GM19238 (cell line): ENCODE data around the gene TUSC2.
"Not testable (repeated sequence)": the region's sequence is repeated elsewhere in the genome, so short reads cannot be mapped to it uniquely, and the experiment has no call there.

Experiments used
- DNase-seq: peaks from one replicate; pipeline ENCODE4 v3.0.0; 2011; ENCODE audit warnings: low spot score; ENCODE audit not compliant: insufficient read length

The TUSC2 gene

DNA sequence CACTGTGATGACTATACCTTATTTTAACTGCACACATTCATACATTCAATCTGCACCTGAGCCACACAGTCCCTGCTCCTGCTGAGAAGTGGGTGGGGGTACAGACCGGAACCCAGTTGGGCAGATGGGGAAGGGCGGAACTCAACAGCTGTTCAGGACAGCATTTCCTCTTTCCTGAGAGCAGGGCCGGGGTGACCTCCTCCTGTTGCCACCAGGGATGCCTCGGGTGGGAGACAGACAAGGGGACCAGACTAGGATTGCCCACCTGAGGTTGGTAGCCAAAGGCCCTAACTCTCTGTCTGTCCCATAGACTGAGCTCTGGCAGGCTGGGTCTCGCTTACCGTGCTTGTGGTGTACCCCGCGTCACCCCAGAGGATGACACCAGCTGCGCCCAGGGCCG lies 9.4 kb downstream of the TUSC2 start:
- no peak for DNase-seq

DNA sequence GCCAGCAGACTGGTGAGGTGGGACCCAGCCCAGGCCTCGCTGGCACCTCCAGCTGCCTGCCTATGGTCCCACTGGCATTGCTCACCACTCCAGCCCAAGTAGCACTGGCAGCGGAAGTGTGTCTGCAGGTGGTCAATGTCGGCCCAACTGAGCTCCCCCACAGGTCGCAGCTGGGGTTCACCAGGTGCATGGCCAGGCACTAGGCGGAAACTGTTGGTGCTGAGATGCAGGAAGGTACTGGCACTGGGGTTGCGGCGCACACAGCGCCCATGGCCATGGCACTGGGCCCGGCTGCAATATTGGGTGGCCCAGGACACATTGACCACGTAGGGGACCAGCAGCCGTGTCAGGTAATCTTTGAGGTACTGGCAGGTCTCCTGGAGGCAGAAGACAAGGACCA lies 9.9 kb downstream of the TUSC2 start:
- no peak for DNase-seq

GRCh38 chr3:50317300-50317699 lies 10.7 kb downstream of the TUSC2 start:
- no peak for DNase-seq

DNA sequence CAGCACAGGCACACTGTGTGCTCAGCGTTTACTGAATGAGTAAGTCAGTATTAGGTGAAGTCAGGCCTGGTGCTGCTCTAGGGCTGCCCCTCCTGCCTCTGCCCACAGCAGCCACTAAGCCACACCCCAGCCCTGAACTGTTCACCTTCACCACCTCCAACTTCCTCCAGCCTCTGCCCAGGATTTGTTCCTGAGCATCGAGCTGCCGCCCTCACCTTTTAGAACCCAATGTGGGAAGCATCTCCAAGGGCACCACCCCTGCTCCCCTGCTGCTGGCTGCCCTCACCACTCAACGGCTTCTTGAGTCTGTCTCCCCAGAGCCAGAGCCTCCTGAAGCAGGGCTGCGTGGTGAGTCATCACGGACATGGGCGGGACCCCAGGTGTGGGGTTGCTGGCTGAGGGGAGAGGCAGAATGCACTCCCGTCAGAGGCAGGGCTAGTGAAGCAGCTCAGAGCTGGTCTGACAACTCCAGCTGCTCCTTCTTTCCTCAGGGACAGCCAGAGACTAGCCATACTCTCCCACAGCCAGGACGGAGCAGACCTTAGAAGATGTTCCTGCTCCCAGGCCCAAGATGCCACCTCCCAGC lies 11.3 kb downstream of the TUSC2 start:
- no peak for DNase-seq

DNA sequence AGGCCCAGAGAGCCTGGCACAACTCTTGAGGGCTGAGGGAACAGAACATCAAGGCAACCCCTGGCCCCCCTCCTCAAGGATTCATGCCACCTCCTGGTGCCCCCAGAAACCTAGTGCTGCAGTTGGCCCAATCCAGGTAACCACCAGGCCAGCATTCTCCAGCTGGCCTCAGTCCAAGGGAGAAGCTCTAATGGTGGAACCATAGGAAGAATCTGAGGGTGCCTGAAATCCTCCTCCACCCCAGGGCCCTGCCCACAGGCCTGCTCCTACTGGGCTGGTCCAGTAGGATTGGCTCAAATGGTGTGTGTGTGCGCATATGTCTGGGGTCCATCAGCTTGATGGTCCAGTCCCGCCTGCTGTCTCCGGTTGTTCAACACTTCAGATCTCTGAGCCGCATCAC lies 13.2 kb downstream of the TUSC2 start:
- no peak for DNase-seq

DNA sequence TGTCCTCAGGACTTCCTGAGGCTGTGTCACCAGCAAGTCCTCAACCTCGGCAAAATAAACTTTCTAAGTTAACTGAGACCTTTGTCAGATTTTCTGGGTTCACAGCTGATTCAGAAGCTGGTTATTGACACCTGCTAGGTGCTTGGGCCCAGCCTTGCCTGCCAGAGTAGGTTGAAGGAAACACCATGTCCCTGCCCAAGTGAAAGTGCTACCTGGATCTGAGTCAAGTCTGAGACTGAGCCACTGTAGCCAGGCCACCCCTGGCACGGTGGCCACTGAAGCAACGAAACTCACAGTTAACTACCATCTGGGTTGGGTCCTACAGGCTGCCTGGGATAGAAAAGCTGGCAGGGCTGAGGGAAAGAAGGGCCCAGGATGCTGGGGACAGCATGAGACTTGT lies 13.7 kb downstream of the TUSC2 start:
- no peak for DNase-seq

GRCh38 chr3:50312041-50312440 lies 16.0 kb downstream of the TUSC2 start:
- not testable (repeated sequence) for DNase-seq

- DNase-seq, result no peak
Measured at GRCh38 chr3:50304601-50305000, 23.4 kb downstream of the TUSC2 start.

- DNase-seq, result no peak
Measured at GRCh38 chr3:50303013-50303815, 24.8 kb downstream of the TUSC2 start, which contains the start of gene HYAL1. HYAL1 (minus strand) TSS chr3:50303574; CDS start chr3:50302956, 618 bp downstream.

DNA sequence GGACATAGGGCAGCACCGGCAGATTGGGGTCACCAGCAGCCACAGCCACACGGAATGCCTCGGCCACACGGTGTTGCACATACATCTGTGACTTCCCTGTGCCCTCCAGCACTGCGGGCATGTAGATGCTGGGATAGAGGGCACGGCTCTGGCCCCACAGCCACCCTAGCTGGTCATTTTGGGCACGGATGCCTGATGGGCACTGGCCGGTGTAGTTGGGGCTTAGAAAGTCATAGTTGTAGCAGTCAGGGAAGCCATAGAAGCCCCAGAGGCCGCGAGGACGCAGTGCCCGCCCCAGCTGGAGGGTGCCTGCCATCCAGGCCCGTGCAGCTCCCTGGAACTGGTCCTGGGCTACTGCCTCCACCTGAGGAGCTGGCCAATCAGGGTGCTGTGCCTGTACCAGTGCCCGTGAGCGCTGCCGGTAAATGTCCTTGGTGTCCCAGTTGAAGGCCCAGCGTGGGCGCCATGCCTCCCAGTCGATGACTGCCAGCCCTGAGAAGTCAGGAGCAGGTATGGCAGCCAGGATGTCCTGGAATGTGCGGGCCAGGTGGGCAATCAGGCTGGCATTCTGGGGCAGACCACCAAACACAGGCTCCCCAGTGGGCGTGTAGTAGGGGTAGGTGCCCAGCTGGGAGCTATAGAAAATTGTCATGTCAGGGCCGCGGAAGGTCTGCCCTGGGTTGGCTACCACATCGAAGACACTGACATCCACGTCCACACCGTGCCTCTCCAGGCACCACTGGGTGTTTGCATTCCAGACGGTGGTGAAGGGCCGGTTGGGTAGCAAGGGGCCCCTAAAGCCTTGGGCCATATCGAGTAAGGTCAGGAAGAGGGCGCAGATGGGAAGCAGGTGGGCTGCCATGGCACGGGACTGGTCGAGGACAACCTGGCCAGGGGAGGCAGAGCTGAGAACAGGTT lies 25.7 kb downstream of the TUSC2 start:
- DNase-seq, result no peak

GRCh38 chr3:50300681-50301254 lies 27.3 kb downstream of the TUSC2 start:
- DNase-seq, result no peak

DNA sequence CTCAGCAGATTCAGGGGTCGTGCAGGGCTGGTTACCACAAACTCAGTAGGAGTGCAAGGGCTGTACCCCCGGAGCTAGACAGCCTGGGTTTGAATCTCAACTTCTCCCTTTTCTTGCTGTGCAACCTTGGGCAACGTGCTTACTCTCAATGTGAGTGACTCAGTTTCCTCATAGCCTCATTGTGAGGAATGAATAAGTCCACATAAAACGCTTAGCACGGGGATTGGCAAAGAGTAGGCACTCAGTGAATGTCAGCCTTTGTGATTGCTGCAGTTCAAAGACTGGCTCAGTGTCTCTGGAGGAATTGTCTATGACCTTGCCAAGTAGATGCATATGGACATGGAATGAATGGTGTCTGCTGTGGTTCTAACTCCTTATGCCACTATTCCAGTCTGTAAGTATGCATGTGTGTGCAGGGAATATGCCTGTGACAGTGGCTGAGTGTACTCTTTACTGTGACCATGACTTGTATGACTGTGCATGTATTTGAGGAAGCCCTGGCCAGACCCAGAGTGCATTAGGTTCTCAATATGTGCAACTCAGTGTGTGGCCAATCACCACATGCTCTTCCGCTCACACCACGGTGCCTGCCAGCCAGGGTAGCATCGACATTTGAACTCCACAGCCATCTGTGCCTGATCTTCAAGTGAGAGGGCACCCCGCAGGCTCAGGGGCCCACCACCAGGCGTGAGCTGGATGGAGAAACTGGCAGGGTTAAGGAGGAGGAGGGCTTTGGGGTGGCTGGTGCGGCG lies 27.9 kb downstream of the TUSC2 start:
- no peak for DNase-seq

DNA sequence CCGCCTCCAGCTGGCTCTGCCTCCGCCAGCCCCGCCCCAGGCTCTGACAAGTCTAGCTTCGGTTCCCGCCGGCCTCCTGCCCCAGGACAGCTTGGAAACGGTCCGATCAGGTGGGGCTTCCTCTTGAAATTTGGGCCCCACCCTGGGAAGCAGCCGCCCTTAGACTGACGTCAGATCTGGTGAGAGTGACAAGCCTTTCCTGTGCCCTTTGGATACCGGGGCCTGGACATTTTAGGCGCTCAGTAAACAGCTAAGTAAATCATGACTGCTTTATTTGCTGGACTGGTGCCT lies 28.4 kb downstream of the TUSC2 start:
- DNase-seq, result no peak

- peak; percentile 97 for DNase-seq
Measured at GRCh38 chr3:50298836-50299637, 29.0 kb downstream of the TUSC2 start, which contains the start of the genes HYAL3 and NAA80. HYAL3 (minus strand) TSS chr3:50299405; CDS start chr3:50295602, 3,803 bp downstream. NAA80 (minus strand) TSS chr3:50299405; CDS start chr3:50297463, 1,942 bp downstream.

DNA sequence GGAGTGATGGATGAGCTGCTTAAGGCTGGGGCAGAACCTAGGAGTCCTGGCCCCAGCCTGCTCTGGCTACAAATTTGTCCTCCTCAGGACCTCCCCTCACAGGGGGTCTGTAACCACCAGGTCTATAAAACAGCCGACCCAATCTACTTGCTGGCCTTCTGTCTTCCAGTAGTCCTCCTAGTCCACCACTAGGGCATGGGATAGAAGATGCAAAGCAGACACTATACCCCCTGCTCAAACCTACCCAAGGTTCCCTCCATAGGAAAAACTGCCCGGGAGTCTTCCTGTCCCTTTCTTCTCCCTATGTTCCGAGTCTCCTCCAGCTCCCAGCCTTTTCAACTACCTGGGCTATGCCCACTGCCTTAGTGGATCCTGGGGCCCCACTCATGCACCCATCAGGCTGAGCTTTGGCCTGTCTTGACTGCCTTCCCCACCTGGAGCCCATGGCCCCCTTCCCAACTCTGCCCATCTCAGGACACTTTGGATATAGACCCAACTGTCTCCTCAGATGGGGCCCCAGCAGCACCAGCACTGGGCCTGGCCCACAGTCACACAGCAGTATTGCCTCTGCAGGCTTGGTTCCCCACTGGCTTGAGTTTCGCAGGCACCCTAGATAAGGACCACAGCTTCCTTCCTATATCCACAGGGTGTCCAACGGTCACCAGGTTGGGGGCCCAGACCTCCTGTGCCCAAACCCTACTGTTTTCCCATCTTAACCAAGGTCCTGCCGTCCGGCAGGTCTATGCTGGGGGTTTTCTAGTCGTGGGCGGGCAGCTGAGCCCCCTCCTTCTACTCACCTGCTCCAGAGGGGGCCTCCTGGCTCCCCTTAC lies 29.9 kb downstream of the TUSC2 start:
- DNase-seq, result no peak

- no peak for DNase-seq
Measured at GRCh38 chr3:50297384-50297775, 30.6 kb downstream of the TUSC2 start.

GRCh38 chr3:50296721-50297383 lies 31.2 kb downstream of the TUSC2 start:
- DNase-seq, result no peak

- DNase-seq, result no peak
Measured at GRCh38 chr3:50295553-50296431, 32.2 kb downstream of the TUSC2 start.
